Measurements from ENCODE around the gene COMTD1.

The COMTD1 gene

GRCh38 chr10:75245354-75246250 is 9.8 kb upstream of the COMTD1 start:
- DNase-seq (ENCODE audit: low spot score): no peak

- no peak for DNase-seq (ENCODE audit: low spot score)
Measured at GRCh38 chr10:75244487-75245353, 9.0 kb upstream of the COMTD1 start.

- no peak for DNase-seq (ENCODE audit: low spot score)
Measured at GRCh38 chr10:75243426-75243825, 7.7 kb upstream of the COMTD1 start.

- no peak for DNase-seq (ENCODE audit: low spot score)
Measured at GRCh38 chr10:75240329-75241076, 4.7 kb upstream of the COMTD1 start.

GRCh38 chr10:75239096-75239790 is 3.5 kb upstream of the COMTD1 start:
- no peak for DNase-seq (ENCODE audit: low spot score)

- DNase-seq (ENCODE audit: low spot score): no peak
Measured at GRCh38 chr10:75238182-75239095, 2.7 kb upstream of the COMTD1 start.

GRCh38 chr10:75236178-75236825 is 545 bp upstream of the COMTD1 start:
- no peak for DNase-seq (ENCODE audit: low spot score)

- DNase-seq (ENCODE audit: low spot score): peak; percentile 44
Measured at GRCh38 chr10:75234683-75235374, 928 bp downstream of the COMTD1 start.

- DNase-seq (ENCODE audit: low spot score): peak; percentile 75
Measured at GRCh38 chr10:75234017-75234682, 1.6 kb downstream of the COMTD1 start.

GRCh38 chr10:75233444-75234016 is 2.2 kb downstream of the COMTD1 start:
- DNase-seq (ENCODE audit: low spot score): no peak

- DNase-seq (ENCODE audit: low spot score): no peak
Measured at GRCh38 chr10:75231672-75232581, 3.8 kb downstream of the COMTD1 start.

GRCh38 chr10:75230600-75231038 is 5.1 kb downstream of the COMTD1 start:
- DNase-seq (ENCODE audit: low spot score): peak; percentile 60

- DNase-seq (ENCODE audit: low spot score): no peak
Measured at GRCh38 chr10:75229971-75230370, 5.8 kb downstream of the COMTD1 start.

- no peak for DNase-seq (ENCODE audit: low spot score)
Measured at GRCh38 chr10:75228834-75229233, 6.9 kb downstream of the COMTD1 start.

GRCh38 chr10:75228278-75228677 is 7.5 kb downstream of the COMTD1 start:
- DNase-seq (ENCODE audit: low spot score): no peak

GRCh38 chr10:75226656-75227055 is 9.1 kb downstream of the COMTD1 start:
- no peak for DNase-seq (ENCODE audit: low spot score)

GRCh38 chr10:75226095-75226494 is 9.7 kb downstream of the COMTD1 start:
- no peak for DNase-seq (ENCODE audit: low spot score)
